D721Med (cell line): ENCODE data around the gene BDKRB1.

ENCODE experiments used
- DNase-seq: peaks from one replicate; pipeline ENCODE4 v3.0.0; 2011; ENCODE audit warnings: low spot score; ENCODE audit not compliant: insufficient read length
- FAIRE-seq: peaks from 2 replicates; lab custom pipeline; 2011; peaks lifted over from hg19 to GRCh38; lab: Jason Lieb, UNC
- CTCF ChIP-seq: IDR thresholded peaks from 2 replicates; pipeline ENCODE4 v1.5.1; 2012; ENCODE audit warnings: mild to moderate bottlenecking, control low read depth; ENCODE audit not compliant: insufficient read depth; ENCODE audit errors: missing control alignments

The BDKRB1 gene

GRCh38 chr14:96260341-96260821 lies 4.4 kb downstream of the BDKRB1 start:
- DNase-seq, result no peak
- no peak for FAIRE-seq
- no peak for TF ChIP-seq CTCF

GRCh38 chr14:96261053-96261452 lies 5.0 kb downstream of the BDKRB1 start:
- DNase-seq (no peak), FAIRE-seq (no peak)
- no peak for TF ChIP-seq CTCF

GRCh38 chr14:96261772-96262655 lies 6.0 kb downstream of the BDKRB1 start:
- no peak for TF ChIP-seq CTCF
- FAIRE-seq (no peak), DNase-seq (no peak)

GRCh38 chr14:96263347-96264199 lies 7.6 kb downstream of the BDKRB1 start:
- FAIRE-seq (no peak), DNase-seq (no peak)
- no peak for TF ChIP-seq CTCF

- DNase-seq (no peak), FAIRE-seq (no peak)
- TF ChIP-seq CTCF, result no peak
These were observed 8.2 kb downstream of the BDKRB1 start for GRCh38 chr14:96264200-96264553.

GRCh38 chr14:96264853-96265252 lies 8.8 kb downstream of the BDKRB1 start:
- TF ChIP-seq CTCF, result peak; percentile 12
- no peak for FAIRE-seq
- no peak for DNase-seq
